GM08714 (cell line): ENCODE results near the gene PRKD2.
"Not testable (repeated sequence)": the region's sequence is repeated elsewhere in the genome, so short reads cannot be mapped to it uniquely, and the experiment has no call there.

Experiments
- H3K4me3 ChIP-seq: fragments of 200-500 bp; sonication (Bioruptor generic); 2 replicates; pipeline ENCODE4 v1.5.1; 2014; ENCODE audit warnings: mild to moderate bottlenecking, low read length, inconsistent platforms
- ZNF274 ChIP-seq: IDR thresholded peaks from 2 replicates; pipeline ENCODE4 v1.6.1; 2012; ENCODE audit warnings: mild to moderate bottlenecking, low read depth, low read length

PRKD2 gene

DNA sequence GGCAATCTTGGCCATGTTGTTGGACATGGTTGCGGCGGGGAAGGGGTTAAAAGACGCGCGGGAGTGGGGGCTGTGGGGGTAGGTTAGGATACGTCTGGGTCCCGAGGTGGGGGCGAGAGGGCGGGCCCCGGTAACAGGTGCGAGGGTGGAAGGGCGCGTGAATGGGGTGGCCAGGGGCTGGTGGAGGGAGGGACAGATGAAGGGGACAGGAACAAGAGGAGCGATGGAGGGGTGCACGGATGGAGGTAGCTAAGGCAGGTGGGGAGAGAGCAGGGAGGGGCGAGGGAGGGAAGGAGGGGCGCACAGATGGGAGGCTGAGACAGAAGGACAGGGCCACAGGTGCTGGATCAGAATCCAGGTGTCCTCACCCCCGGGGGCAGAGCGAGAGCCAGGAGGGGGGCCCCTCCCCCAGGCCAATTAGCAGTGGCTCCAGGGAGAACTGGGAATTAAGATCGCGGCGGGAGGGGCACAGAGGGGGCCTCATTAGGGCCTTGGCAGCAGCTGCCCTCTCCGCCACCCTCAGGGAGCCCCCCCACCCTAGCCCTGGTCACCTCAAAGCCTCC lies 82.2 kb downstream of the PRKD2 start:
- no peak overlapping the region for H3K4me3 ChIP-seq
- TF ChIP-seq ZNF274 = no peak

DNA sequence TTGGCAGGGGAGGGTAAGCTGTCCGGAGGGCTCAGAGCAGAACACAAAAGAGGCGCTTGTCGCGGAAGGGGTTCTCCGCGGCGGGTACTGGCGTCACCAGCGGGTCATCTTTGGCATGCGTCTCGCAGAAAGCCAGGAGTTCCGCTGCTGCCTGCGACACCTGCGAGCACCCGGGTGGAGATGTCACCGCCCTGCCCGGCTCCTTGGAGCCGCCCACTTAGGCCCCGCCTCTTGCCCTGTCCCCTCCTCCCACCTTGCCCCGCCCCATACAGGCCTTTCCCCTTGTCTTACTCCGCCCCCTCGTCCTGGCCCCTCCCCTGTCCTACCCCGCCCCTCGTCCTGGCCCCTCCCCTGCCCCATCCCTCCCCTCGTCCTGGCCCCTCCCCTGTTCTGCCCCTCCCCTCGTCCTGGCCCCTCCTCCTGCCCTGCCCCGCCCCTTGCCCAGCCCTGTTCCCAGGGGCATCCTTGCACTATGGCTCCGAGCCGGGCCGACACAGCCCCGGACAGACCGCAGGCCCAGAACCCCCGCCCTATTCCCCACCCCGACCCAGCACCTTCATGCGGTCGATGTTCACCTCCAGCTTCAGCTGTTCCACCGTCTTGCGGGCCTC lies 82.8 kb downstream of the PRKD2 start:
- peak overlapping the region; percentile 5; the same call in 1 of the 2 replicates for H3K4me3 ChIP-seq
- TF ChIP-seq ZNF274 = no peak

- TF ChIP-seq ZNF274 = no peak
- H3K4me3 ChIP-seq = no peak overlapping the region
Measured at GRCh38 chr19:46633130-46633529, 83.8 kb downstream of the PRKD2 start.

- H3K4me3 ChIP-seq = no peak overlapping the region
- TF ChIP-seq ZNF274 = no peak
Measured at GRCh38 chr19:46631481-46631880, 85.4 kb downstream of the PRKD2 start.

GRCh38 chr19:46630586-46631205 lies 86.2 kb downstream of the PRKD2 start:
- TF ChIP-seq ZNF274 = no peak
- H3K4me3 ChIP-seq = no peak overlapping the region

- no peak for TF ChIP-seq ZNF274
- no peak overlapping the region for H3K4me3 ChIP-seq
Measured at GRCh38 chr19:46629546-46630025, 87.3 kb downstream of the PRKD2 start.

DNA sequence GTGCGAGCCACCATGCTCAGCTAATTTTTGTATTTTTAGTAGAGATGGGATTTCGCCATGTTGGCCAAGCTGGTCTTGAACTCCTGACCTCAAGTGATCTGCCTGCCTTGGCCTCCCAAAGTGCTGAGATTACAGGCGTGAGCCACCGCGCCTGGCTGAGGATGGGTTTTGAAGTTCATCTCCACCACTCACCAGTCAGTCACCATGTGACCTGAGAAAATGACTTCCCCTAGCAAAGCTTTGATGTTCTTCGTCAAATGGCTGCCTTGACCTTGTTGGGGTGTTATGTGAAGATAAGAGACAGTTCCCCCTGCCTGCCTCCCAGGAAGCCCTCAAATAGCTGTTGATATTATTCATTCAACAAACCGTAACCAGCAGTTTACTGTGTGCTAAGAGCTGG lies 87.9 kb downstream of the PRKD2 start:
- H3K4me3 ChIP-seq = not testable (repeated sequence)

DNA sequence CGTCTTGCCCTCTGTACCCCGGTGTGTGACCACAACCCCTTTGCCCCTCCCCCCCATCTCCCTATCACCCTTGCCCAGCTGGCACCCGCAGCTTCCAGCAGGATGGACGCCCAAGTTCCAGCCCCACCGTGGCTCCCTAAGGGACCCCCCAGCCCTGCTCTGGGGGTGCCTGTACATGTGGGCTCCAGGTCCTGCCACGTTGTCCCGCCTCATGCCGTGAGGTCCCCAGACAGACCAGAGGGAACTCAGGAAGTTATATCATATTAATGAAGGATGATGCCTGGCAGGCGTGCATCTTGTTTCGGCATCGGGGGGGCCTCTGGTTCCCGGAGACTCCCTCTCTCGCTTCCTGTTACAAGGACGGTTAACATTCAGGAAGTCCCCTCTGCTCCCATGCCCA lies 90.5 kb downstream of the PRKD2 start:
- no peak overlapping the region for H3K4me3 ChIP-seq
- TF ChIP-seq ZNF274 = no peak

DNA sequence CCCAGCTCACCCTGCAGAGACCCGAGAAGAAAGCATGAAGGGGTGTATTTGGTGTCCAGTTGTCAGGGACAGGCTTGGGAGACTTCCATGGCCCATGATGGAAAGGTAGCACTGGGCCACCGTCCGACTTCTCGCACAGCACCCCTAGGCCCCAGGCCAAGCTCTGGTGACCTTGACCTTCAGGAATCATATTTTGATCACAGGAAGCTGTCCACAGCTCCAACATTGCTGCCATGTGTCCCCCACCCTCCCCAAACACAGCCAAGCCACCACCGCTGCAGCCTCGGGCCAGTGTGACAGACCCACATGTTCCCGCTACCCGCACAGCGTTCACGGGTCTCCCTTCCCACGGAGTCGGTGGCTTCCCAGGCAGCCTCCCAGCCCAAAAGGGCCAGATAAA lies 91.2 kb downstream of the PRKD2 start:
- no peak for TF ChIP-seq ZNF274
- H3K4me3 ChIP-seq = no peak overlapping the region

DNA sequence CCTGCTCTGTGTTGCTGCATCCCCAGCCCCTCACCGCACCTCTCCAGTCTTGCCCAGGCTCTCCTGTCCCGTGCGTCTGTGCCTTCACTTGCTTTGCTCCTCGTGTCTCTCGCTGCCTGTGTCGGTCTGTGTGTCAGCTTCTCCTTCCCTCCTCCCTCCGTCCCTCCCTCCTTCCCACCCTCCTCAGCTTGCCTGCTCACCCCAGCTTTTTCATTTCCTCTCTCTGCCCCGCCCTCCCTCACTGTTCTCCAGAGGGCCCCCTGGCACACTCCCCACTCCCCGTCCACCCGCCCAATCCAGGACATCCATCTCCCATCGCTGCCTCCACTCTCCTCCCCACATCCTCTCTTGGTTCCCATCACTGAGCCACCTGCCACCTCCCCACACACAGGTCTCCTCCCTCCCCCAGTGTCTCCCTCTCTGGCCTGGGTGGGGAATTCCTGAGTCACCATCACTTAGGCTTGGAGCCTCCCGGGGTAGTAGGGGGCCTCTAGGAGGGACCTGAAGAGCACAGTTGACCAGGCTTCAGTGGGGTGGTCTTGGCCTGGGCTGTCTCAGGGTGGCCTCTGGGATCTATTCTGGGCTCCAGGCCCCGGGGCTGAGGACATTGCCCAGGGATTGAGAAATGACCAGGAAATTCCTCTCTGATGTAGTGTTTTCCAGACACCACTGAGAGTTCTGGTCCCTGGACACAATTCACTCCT lies 91.8 kb downstream of the PRKD2 start, which contains the start of gene PTGIR:
Gene PTGIR, minus strand, starts transcription at position 132 of the 704 bp plus-strand sequence. CDS start 864 bp downstream, outside the sequence.
- peak within 1 kb of the TSS; percentile 38; the same call in 1 of the 2 replicates for H3K4me3 ChIP-seq
- no peak for TF ChIP-seq ZNF274
